WERI-Rb-1 (cell line): ENCODE measurements around the gene MYLK.

Source experiments
- DNase-seq: peaks from one replicate; pipeline ENCODE4 v3.0.0-alpha.2; 2020
- H3K27ac ChIP-seq: fragments of 250-450 bp; sonication (Bioruptor Pico); 2 replicates; pipeline ENCODE4 v1.5.1; 2020; ENCODE audit warnings: mild to moderate bottlenecking, moderate library complexity
- H3K27me3 ChIP-seq: fragments of 250-450 bp; sonication (Bioruptor Pico); 2 replicates; pipeline ENCODE4 v1.5.1; 2021; ENCODE audit warnings: mild to moderate bottlenecking, low read depth, moderate library complexity; ENCODE audit not compliant: insufficient read depth, severe bottlenecking
- H3K36me3 ChIP-seq: fragments of 250-450 bp; sonication (Bioruptor Pico); 2 replicates; pipeline ENCODE4 v1.5.1; 2020; ENCODE audit warnings: mild to moderate bottlenecking, moderate library complexity
- H3K4me3 ChIP-seq: 2 replicates; pipeline ENCODE4 v1.5.1; 2011; ENCODE audit warnings: low read depth, mild to moderate bottlenecking, control low read depth, low read length
- H3K9me3 ChIP-seq: fragments of 250-450 bp; sonication (Bioruptor Pico); 2 replicates; pipeline ENCODE4 v1.5.1; 2021; ENCODE audit warnings: mild to moderate bottlenecking, moderate library complexity; ENCODE audit not compliant: severe bottlenecking
- CTCF ChIP-seq: IDR thresholded peaks from 2 replicates; pipeline ENCODE4 v1.5.1; 2011; ENCODE audit warnings: low read depth, mild to moderate bottlenecking, control low read depth, inconsistent platforms, low read length

Gene MYLK

GRCh38 chr3:123920383-123920782 is 36.3 kb upstream of the MYLK start:
- H3K36me3 ChIP-seq, result peaks cover 2% of the 10 kb centered on the region
- no peak for DNase-seq
- peaks cover 4% of the 10 kb centered on the region for H3K9me3 ChIP-seq
- no peaks in the 10 kb centered on the region for H3K27me3 ChIP-seq
- H3K4me3 ChIP-seq, result no peak overlapping the region
- TF ChIP-seq CTCF, result no peak
- no peak overlapping the region for H3K27ac ChIP-seq

GRCh38 chr3:123919353-123919752 is 35.2 kb upstream of the MYLK start:
- TF ChIP-seq CTCF, result no peak

GRCh38 chr3:123914829-123915228 is 30.7 kb upstream of the MYLK start:
- Histone ChIP-seq H3K36me3 (no peaks in the 10 kb centered on the region), H3K9me3 (no peaks in the 10 kb centered on the region), H3K27ac (no peak overlapping the region), H3K4me3 (no peak overlapping the region), H3K27me3 (no peaks in the 10 kb centered on the region)
- TF ChIP-seq CTCF, result no peak
- DNase-seq, result no peak

More at GRCh38 chr3:123919353-123919752, 35.2 kb upstream of the MYLK start:
- H3K27ac ChIP-seq, result no peak overlapping the region
- no peak for DNase-seq
- no peaks in the 10 kb centered on the region for H3K27me3 ChIP-seq
- H3K4me3 ChIP-seq, result no peak overlapping the region
- H3K9me3 ChIP-seq, result peaks cover 4% of the 10 kb centered on the region
- peaks cover 2% of the 10 kb centered on the region; the same call in 1 of the 2 replicates for H3K36me3 ChIP-seq

- no peaks in the 10 kb centered on the region for H3K9me3 ChIP-seq
- H3K27me3 ChIP-seq, result no peaks in the 10 kb centered on the region
- TF ChIP-seq CTCF, result no peak
- no peak for DNase-seq
- H3K4me3 ChIP-seq, result no peak overlapping the region
- no peaks in the 10 kb centered on the region for H3K36me3 ChIP-seq
- H3K27ac ChIP-seq, result no peak overlapping the region
These were observed 25.7 kb upstream of the MYLK start for GRCh38 chr3:123909785-123910184.

- no peak overlapping the region for H3K4me3 ChIP-seq
- no peak overlapping the region for H3K27ac ChIP-seq
- TF ChIP-seq CTCF, result no peak
- H3K9me3 ChIP-seq, result no peaks in the 10 kb centered on the region
- H3K27me3 ChIP-seq, result no peaks in the 10 kb centered on the region
- no peak for DNase-seq
- H3K36me3 ChIP-seq, result no peaks in the 10 kb centered on the region
These were observed 23.6 kb upstream of the MYLK start for GRCh38 chr3:123907720-123908119.

- no peak overlapping the region for H3K27ac ChIP-seq
- no peak for TF ChIP-seq CTCF
These were observed 15.3 kb upstream of the MYLK start for GRCh38 chr3:123899300-123899865.

More at GRCh38 chr3:123899300-123899865, 15.3 kb upstream of the MYLK start:
- no peaks in the 10 kb centered on the region for H3K27me3 ChIP-seq
- no peak for DNase-seq
- H3K36me3 ChIP-seq, result no peaks in the 10 kb centered on the region
- H3K4me3 ChIP-seq, result no peak overlapping the region
- no peaks in the 10 kb centered on the region for H3K9me3 ChIP-seq
